GM10248 (cell line): ENCODE results near the gene PUM2.

Experiments
- CTCF ChIA-PET: fragments of 300-600 bp; sonication (Branson Sonifier 250); formaldehyde crosslinking; extraction: SDS; loops from one replicate; lab custom pipeline; 2021; ENCODE audit warnings: antibody characterized with exemption; lab: Yijun Ruan, JAX
- POLR2A ChIA-PET: fragments of 350-650 bp; sonication (Branson Sonifier 250); formaldehyde crosslinking; extraction: SDS; loops from one replicate; lab custom pipeline; 2020; ENCODE audit warnings: antibody characterized with exemption; lab: Yijun Ruan, JAX
- DNase-seq: peaks from one replicate; pipeline ENCODE4 v3.0.0; 2012; ENCODE audit errors: extremely low spot score
- TF ChIP-seq, protein P1 (sequence below): IDR thresholded peaks from 2 replicates; pipeline ENCODE4 v1.5.1; 2012; ENCODE audit warnings: mild to moderate bottlenecking, low read depth; ENCODE audit errors: extremely low read depth, missing control alignments, control extremely low read depth

The PUM2 gene

DNA sequence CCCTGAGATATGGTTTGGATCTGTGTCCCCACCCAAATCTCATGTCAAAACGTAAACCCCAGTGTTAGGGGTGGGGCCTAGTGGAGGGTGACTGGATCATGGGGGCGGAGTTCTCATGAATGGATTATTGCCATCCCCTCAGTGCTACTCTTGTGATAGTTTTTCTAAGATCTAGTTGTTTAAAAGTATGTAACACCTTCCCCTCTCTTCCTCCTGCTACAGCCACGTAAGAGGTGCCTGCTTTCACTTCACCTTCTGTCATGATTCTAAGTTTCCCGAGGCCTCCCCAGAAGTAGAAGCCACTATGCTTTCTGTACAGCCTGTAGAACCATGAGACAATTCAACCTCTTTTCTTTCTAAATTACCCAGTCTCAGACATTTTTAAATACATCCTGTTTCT lies 16.9 kb downstream of the PUM2 start:
- POLR2A ChIA-PET: no interaction called here
- TF ChIP-seq, protein P1, sequence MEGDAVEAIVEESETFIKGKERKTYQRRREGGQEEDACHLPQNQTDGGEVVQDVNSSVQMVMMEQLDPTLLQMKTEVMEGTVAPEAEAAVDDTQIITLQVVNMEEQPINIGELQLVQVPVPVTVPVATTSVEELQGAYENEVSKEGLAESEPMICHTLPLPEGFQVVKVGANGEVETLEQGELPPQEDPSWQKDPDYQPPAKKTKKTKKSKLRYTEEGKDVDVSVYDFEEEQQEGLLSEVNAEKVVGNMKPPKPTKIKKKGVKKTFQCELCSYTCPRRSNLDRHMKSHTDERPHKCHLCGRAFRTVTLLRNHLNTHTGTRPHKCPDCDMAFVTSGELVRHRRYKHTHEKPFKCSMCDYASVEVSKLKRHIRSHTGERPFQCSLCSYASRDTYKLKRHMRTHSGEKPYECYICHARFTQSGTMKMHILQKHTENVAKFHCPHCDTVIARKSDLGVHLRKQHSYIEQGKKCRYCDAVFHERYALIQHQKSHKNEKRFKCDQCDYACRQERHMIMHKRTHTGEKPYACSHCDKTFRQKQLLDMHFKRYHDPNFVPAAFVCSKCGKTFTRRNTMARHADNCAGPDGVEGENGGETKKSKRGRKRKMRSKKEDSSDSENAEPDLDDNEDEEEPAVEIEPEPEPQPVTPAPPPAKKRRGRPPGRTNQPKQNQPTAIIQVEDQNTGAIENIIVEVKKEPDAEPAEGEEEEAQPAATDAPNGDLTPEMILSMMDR: no peak
- no peak for DNase-seq
- CTCF ChIA-PET: interaction anchor here (2.7 to 3.1 kb wide), 2 partner anchors 7 to 9 kb away, joined by 8 to 30 read pairs; no protein-coding TSS in a partner anchor

- DNase-seq: no peak
- POLR2A ChIA-PET: no interaction called here
- TF ChIP-seq, protein P1: no peak
- CTCF ChIA-PET: interaction anchor here (1.8 kb wide), 2 partner anchors 12 to 14 kb away, joined by 7 to 9 read pairs; no protein-coding TSS in a partner anchor
These were observed 20.5 kb downstream of the PUM2 start for GRCh38 chr2:20330192-20330591.

- TF ChIP-seq, protein P1: no peak
- POLR2A ChIA-PET: no interaction called here
- CTCF ChIA-PET: interaction anchor here (1.0 to 3.8 kb wide), 21 partner anchors 8 to 316 kb away, joined by 3 to 34 read pairs (median 6); partner anchors contain the start of gene SDC1
- DNase-seq: no peak
These were observed 23.3 kb downstream of the PUM2 start for GRCh38 chr2:20327370-20327769.

- peak; percentile 51 for DNase-seq
- TF ChIP-seq, protein P1: peak; percentile 59
- ChIA-PET POLR2A (no interaction called here), CTCF (interaction anchor here (0.7 to 3.8 kb wide), 36 partner anchors 8 to 325 kb away, joined by 3 to 34 read pairs (median 5); partner anchors contain the start of genes HS1BP3, RHOB and SDC1)
These were observed 24.4 kb downstream of the PUM2 start for GRCh38 chr2:20326163-20326780.

GRCh38 chr2:20322527-20323300 lies 27.9 kb downstream of the PUM2 start:
- CTCF ChIA-PET: interaction anchor here (1.2 kb wide), 1 partner anchor 9 kb away, joined by 3 read pairs; no protein-coding TSS in a partner anchor
- POLR2A ChIA-PET: no interaction called here
- TF ChIP-seq, protein P1: no peak
- no peak for DNase-seq

DNA sequence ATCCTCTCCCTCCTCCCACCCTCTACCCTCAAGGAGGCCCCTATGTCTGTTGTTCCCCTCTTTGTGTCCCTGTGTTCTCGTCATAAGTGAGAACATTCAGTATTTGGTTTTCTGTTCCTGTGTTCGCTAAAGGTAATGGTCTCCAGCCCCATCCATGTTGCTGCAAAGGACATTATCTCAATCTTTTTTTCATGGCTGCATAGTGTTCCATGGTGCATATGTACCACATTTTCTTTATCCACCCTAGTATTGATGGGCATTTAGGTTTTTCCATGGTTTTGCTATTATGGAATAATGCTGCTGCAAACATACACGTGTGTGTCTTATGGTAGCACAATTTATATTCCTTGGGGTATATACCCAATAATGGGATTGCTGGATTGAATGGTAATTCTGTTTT lies 33.0 kb downstream of the PUM2 start:
- ChIA-PET POLR2A (no interaction called here), CTCF (interaction anchor here (0.7 to 5.3 kb wide), 4 partner anchors 9 to 75 kb away, joined by 3 to 29 read pairs (median 4); no protein-coding TSS in a partner anchor)
- no peak for DNase-seq

More for the DNA sequence above, 33.0 kb downstream of the PUM2 start:
- TF ChIP-seq, protein P1: no peak
